ENCODE results near the gene KLF7.

KLF7 gene

DNA sequence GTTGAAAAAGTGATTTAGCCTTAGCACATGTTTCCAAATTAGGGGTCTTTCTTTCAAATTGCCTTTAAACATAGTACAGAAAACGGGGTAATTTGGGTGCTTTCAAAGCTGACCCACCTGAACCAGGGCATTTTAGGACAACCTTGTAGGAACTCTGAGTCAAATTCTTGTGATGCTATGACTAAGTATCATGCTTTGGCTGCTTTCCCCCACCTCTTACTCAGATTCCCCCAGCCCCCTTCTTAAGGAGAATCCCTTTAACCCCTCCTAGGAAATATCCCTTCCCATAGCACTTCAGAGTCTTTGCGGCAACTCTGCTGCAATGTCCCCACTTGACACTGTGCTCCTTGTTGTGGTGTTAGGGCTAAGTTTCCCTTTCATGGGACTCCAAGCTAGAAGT lies 18.6 kb upstream of the KLF7 start:
- no peak overlapping the region for H3K27ac ChIP-seq
- TF ChIP-seq ZFX (IDR thresholded peaks at IDR 0.05; ENCODE audit: borderline replicate concordance): no peak
- TF ChIP-seq, protein P1, sequence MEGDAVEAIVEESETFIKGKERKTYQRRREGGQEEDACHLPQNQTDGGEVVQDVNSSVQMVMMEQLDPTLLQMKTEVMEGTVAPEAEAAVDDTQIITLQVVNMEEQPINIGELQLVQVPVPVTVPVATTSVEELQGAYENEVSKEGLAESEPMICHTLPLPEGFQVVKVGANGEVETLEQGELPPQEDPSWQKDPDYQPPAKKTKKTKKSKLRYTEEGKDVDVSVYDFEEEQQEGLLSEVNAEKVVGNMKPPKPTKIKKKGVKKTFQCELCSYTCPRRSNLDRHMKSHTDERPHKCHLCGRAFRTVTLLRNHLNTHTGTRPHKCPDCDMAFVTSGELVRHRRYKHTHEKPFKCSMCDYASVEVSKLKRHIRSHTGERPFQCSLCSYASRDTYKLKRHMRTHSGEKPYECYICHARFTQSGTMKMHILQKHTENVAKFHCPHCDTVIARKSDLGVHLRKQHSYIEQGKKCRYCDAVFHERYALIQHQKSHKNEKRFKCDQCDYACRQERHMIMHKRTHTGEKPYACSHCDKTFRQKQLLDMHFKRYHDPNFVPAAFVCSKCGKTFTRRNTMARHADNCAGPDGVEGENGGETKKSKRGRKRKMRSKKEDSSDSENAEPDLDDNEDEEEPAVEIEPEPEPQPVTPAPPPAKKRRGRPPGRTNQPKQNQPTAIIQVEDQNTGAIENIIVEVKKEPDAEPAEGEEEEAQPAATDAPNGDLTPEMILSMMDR (IDR thresholded peaks at IDR 0.05): no peak

DNA sequence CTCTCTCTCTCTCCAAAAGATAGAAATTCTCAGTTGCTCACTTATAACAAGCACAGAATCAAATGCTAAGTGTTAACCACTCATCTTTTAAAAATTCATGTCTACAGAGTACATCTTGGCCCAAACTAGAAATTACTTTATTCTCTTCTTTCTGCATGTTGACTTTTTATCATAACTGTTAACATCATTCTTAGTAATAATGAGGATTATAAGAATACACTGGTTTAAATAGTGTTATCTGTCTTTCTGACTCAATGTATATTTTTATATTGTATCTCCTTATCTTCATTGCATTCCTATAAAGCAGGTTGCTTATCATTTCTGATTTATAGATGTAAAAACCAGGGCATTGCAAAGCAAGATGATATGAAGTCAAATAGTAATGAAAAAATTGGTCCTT lies 17.8 kb upstream of the KLF7 start:
- no peak overlapping the region for H3K27ac ChIP-seq
- no peak for TF ChIP-seq ZFX (IDR thresholded peaks at IDR 0.05; ENCODE audit: borderline replicate concordance)
- TF ChIP-seq, protein P1 (IDR thresholded peaks at IDR 0.05): no peak

- H3K27ac ChIP-seq: no peak overlapping the region
- TF ChIP-seq, protein P1 (IDR thresholded peaks at IDR 0.05): no peak
- no peak for TF ChIP-seq ZFX (IDR thresholded peaks at IDR 0.05; ENCODE audit: borderline replicate concordance)
Observed at GRCh38 chr2:207182911-207183310, 17.2 kb upstream of the KLF7 start.

GRCh38 chr2:207181526-207182274 lies 16.0 kb upstream of the KLF7 start:
- TF ChIP-seq, protein P1 (IDR thresholded peaks at IDR 0.05): no peak
- TF ChIP-seq ZFX (IDR thresholded peaks at IDR 0.05; ENCODE audit: borderline replicate concordance): no peak

GRCh38 chr2:207180741-207181140 lies 15.0 kb upstream of the KLF7 start:
- no peak for TF ChIP-seq ZFX (IDR thresholded peaks at IDR 0.05; ENCODE audit: borderline replicate concordance)
- TF ChIP-seq, protein P1 (IDR thresholded peaks at IDR 0.05): no peak
- H3K27ac ChIP-seq: no peak overlapping the region

More at GRCh38 chr2:207181526-207182274, 16.0 kb upstream of the KLF7 start:
- H3K27ac ChIP-seq: no peak overlapping the region

DNA sequence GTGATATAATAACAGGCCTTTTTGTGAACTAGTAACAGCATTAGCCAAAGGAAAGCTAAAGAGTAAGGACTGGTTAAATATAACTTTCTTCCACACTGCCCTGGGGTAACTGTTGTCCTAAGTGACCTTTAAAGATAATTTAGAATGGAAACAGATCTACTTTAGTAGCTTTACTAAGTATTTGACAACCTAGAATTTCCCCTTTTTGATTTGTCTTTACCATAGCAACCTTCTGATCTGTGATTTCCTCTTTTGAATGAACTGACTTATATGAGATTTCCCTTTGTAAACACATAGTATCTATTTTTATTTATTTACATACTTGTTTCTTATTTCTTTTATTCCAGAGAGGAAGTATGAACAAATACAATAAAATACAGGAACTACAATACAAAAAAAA lies 10.5 kb upstream of the KLF7 start:
- H3K27ac ChIP-seq: no peak overlapping the region
- no peak for TF ChIP-seq ZFX (IDR thresholded peaks at IDR 0.05; ENCODE audit: borderline replicate concordance)
- TF ChIP-seq, protein P1 (IDR thresholded peaks at IDR 0.05): no peak

GRCh38 chr2:207173641-207174040 lies 7.9 kb upstream of the KLF7 start:
- no peak overlapping the region for H3K27ac ChIP-seq
- no peak for TF ChIP-seq ZFX (IDR thresholded peaks at IDR 0.05; ENCODE audit: borderline replicate concordance)
- TF ChIP-seq, protein P1 (IDR thresholded peaks at IDR 0.05): no peak

Measured in 22Rv1 (cell line).